HepG2 (cell line): Measurements from ENCODE around the gene PRKCZ. TPM values are rescaled to one million over a fixed set of nuclear protein-coding genes. Genes with fewer than 3 reads are reported as not detected.

Experiments
- ATAC-seq: fragments of 200-7000 bp; cut with Tn5 transposase; 3 replicates; pipeline ENCODE4 v1.9.1; 2020; ENCODE audit warnings: mild to moderate bottlenecking, moderate library complexity
- BruUV-seq: library from RNA; stranded (reverse); fragments of 400-500 nt; replicated peaks from 2 replicates; lab custom pipeline; 2021; lab: Mats Ljungman, UMichigan
- CTCF ChIA-PET: fragments of 300-600 bp; formaldehyde crosslinking; extraction: SDS; loops from one replicate; lab custom pipeline; 2021; ENCODE audit warnings: low total read pairs, inconsistent platforms, low intra/inter-chr PET ratio; lab: Yijun Ruan, JAX
- POLR2A ChIA-PET: fragments of 350-600 bp; sonication (Branson Sonifier 250); formaldehyde crosslinking; loops from one replicate; lab custom pipeline; 2020; ENCODE audit warnings: antibody characterized with exemption, inconsistent platforms; lab: Yijun Ruan, JAX
- DNase-seq: peaks from one replicate; pipeline ENCODE4 v3.0.0-alpha.2; 2015; ENCODE audit warnings: low spot score
- FAIRE-seq: peaks from 3 replicates; lab custom pipeline; 2011; peaks lifted over from hg19 to GRCh38; lab: Jason Lieb, UNC
- H2AFZ ChIP-seq: one replicate; pipeline ENCODE4 v1.6.1; 2011; ENCODE audit warnings: low read length, inconsistent platforms
- H3K27ac ChIP-seq: fragments of 300-600 bp; 3 replicates; pipeline ENCODE4 v1.8.0; 2011; ENCODE audit warnings: mixed run types, mild to moderate bottlenecking, mixed read lengths, low read length, inconsistent platforms; ENCODE audit not compliant: insufficient read depth; ENCODE audit errors: extremely low read length
- H3K27me3 ChIP-seq, 2 experiments: fragments of 200-600 bp in 1 of 2; 2 replicates in 1 of 2; 3 replicates in 1 of 2; pipeline versions ENCODE4 v1.6.0 to v1.8.0; 2011; ENCODE audit warnings: low read length in 2 of 2, mild to moderate bottlenecking in 2 of 2, moderate library complexity in 2 of 2, inconsistent platforms in 1 of 2; ENCODE audit not compliant: insufficient read depth in 2 of 2, control insufficient read depth in 1 of 2
- H3K36me3 ChIP-seq, 2 experiments: fragments of 200-600 bp in 1 of 2; replicated peaks in 1 of 2; 2 replicates in 1 of 2; 3 replicates in 1 of 2; pipeline versions ENCODE4 v1.5.1 to v1.8.0; 2011; ENCODE audit warnings: low read length in 2 of 2, inconsistent platforms in 1 of 2; ENCODE audit not compliant: insufficient read depth in 2 of 2, control insufficient read depth in 1 of 2
- H3K4me1 ChIP-seq: 2 replicates; pipeline ENCODE4 v1.5.1; 2012; ENCODE audit warnings: low read length, inconsistent platforms; ENCODE audit not compliant: insufficient read depth
- H3K4me2 ChIP-seq: 2 replicates; pipeline ENCODE4 v1.6.0; 2011; ENCODE audit warnings: low read depth, low read length, inconsistent platforms
- H3K4me3 ChIP-seq, 3 experiments: fragments of 200-600 bp in 1 of 3; sonication (generic), shearing (Covaris generic) in 1 of 3; replicated peaks in 1 of 3; 2 replicates each; pipeline ENCODE4 v1.5.1; 2011 to 2016; ENCODE audit warnings: low read length in 3 of 3, inconsistent platforms in 2 of 3, low read depth in 2 of 3, mild to moderate bottlenecking in 2 of 3, control low read depth in 1 of 3, mixed read lengths in 1 of 3; ENCODE audit not compliant: insufficient read depth in 1 of 3
- H3K79me2 ChIP-seq: one replicate; pipeline ENCODE4 v1.6.1; 2011; ENCODE audit warnings: low read length, inconsistent platforms; ENCODE audit not compliant: insufficient read depth
- H3K9ac ChIP-seq: 2 replicates; pipeline ENCODE4 v1.6.0; 2011; ENCODE audit warnings: mild to moderate bottlenecking, low read depth, low read length, inconsistent platforms; ENCODE audit not compliant: insufficient read depth
- H3K9me3 ChIP-seq: 2 replicates; pipeline ENCODE4 v1.5.1; 2012; ENCODE audit warnings: mild to moderate bottlenecking, low read length
- H4K20me1 ChIP-seq: 2 replicates; pipeline ENCODE4 v1.6.0; 2011; ENCODE audit warnings: inconsistent platforms, mild to moderate bottlenecking, low read length, moderate library complexity; ENCODE audit not compliant: insufficient read depth
- FUBP1 ChIP-seq: sonication (generic); formaldehyde crosslinking; IDR thresholded peaks from 2 replicates; pipeline ENCODE4 v1.5.1; 2020; ENCODE audit warnings: missing genetic modification reagents, mild to moderate bottlenecking, borderline replicate concordance
- HNF1B ChIP-seq: sonication (generic); formaldehyde crosslinking; IDR thresholded peaks from 2 replicates; pipeline ENCODE4 v1.5.1; 2020; ENCODE audit warnings: mild to moderate bottlenecking, moderate library complexity, missing genetic modification reagents
- PRPF4 ChIP-seq: fragments of 200-400 bp; formaldehyde crosslinking; IDR thresholded peaks from 2 replicates; pipeline ENCODE4 v1.6.1; 2016; ENCODE audit warnings: low read length, low read depth; ENCODE audit not compliant: poor library complexity, severe bottlenecking
- ZBTB38 ChIP-seq: sonication (generic); formaldehyde crosslinking; IDR thresholded peaks from 2 replicates; pipeline ENCODE4 v1.5.1; 2020; ENCODE audit warnings: mild to moderate bottlenecking, missing genetic modification reagents
- ZMAT5 ChIP-seq: sonication (generic); formaldehyde crosslinking; IDR thresholded peaks from 2 replicates; pipeline ENCODE4 v1.5.0; 2020; ENCODE audit warnings: mild to moderate bottlenecking, low read depth, missing genetic modification reagents, borderline replicate concordance
- ZNF121 ChIP-seq: sonication (generic); formaldehyde crosslinking; IDR thresholded peaks from 2 replicates; pipeline ENCODE4 v1.5.0; 2020; ENCODE audit warnings: mild to moderate bottlenecking, missing genetic modification reagents
- ZNF367 ChIP-seq: sonication (generic); formaldehyde crosslinking; IDR thresholded peaks from 2 replicates; pipeline ENCODE4 v1.4.0; 2020; ENCODE audit warnings: missing genetic modification reagents, borderline replicate concordance
- ZNF646 ChIP-seq: sonication (generic); formaldehyde crosslinking; IDR thresholded peaks from 2 replicates; pipeline ENCODE4 v1.9.0; 2021; ENCODE audit warnings: mild to moderate bottlenecking, missing genetic modification reagents
- ZNF780A ChIP-seq: sonication (generic); formaldehyde crosslinking; IDR thresholded peaks from 2 replicates; pipeline ENCODE4 v1.8.0; 2022; ENCODE audit warnings: mild to moderate bottlenecking, missing genetic modification reagents, moderate library complexity
- WGBS: methylation state at CpG from one replicate; pipeline ENCODE4 v1.1.6; 2017; ENCODE audit warnings: low lambda C conversion rate; 5-methylcytosine and 5-hydroxymethylcytosine counted together
- in situ Hi-C: cut with HindIII; loops from 2 replicates; pipeline ENCODE4 v1.10.0; 2017; ENCODE audit warnings: low pct_unique_long_range_greater_than_20kb; ENCODE audit not compliant: extremely low pct_ligation_motif_present
- intact Hi-C: fragments of 100-400 bp; cut with micrococcal nuclease; formaldehyde crosslinking; loops from one replicate; pipeline ENCODE4 v1.10.0; 2022; ENCODE audit not compliant: unreplicated experiment
- polyA plus RNA-seq, 8 experiments: library from polyadenylated mRNA; depleted of rRNA in 3 of 8; stranded (reverse) in 7 of 8; unstranded in 1 of 8; fragments of >200 nt; fragmentation: Illumina TruSeq in 4 of 8; extraction: Trizol in 4 of 8; gene quantifications; 2 replicates each; pipeline versions ENCODE4 v1.2.1 to v1.2.3, GENCODE V29; 2011 to 2016; ENCODE audit warnings: low read depth in 4 of 8, missing spikeins in 1 of 8, mixed read lengths in 1 of 8; ENCODE audit not compliant: insufficient read depth in 1 of 8
- total RNA-seq, 5 experiments: library from RNA; depleted of rRNA; stranded (reverse); fragments of >200 nt; fragmentation: Illumina TruSeq; extraction: Trizol; gene quantifications; 2 replicates each; pipeline ENCODE4 v1.2.3, GENCODE V29; 2016; ENCODE audit warnings: low read depth in 1 of 5

The PRKCZ gene
- total and polyA plus RNA-seq, 2 of the 13 experiments (the other 11 are each of a cell fraction or from before 2014, with no cell fraction given): 34.7 to 85.2 TPM

GRCh38 chr1:2212532-2213491 is 162.6 kb downstream of the PRKCZ start:
- H3K9me3 ChIP-seq: no peaks in the 10 kb centered on the region
- peak; percentile 50 for DNase-seq
- in situ Hi-C loops (no loop called here), intact Hi-C loops (no loop called here)
- FAIRE-seq: no peak
- peak overlapping the region; percentile 28 for H3K27ac ChIP-seq
- ATAC-seq: no peak
- H3K9ac ChIP-seq: peak overlapping the region; percentile 45
- no peaks in the 10 kb centered on the region for H3K79me2 ChIP-seq
- H2AFZ ChIP-seq: no peak overlapping the region
- WGBS: 52% methylated on average over 30 of the region's 49 CpGs
- ChIA-PET POLR2A (interaction anchor here (1.1 kb wide), 1 partner anchor 20 kb away, joined by 3 read pairs; no protein-coding TSS in a partner anchor), CTCF (no interaction called here)
- H3K4me3 ChIP-seq: peak overlapping the region in 1 of 3 experiments; percentile 64; a peak in 1 of 6 replicates
- BruUV-seq: no TSS peak
- H3K4me2 ChIP-seq: peak overlapping the region; percentile 95
- peaks cover 71% of the 10 kb centered on the region for H3K4me1 ChIP-seq
- H3K36me3 ChIP-seq: no peaks in the 10 kb centered on the region
- H3K27me3 ChIP-seq: peaks cover 2 to 15% of the 10 kb centered on the region in 2 experiments; a peak in 2 of 5 replicates
- no peaks in the 10 kb centered on the region for H4K20me1 ChIP-seq
- no peak for TF ChIP-seq ZNF780A
- TF ChIP-seq ZMAT5 (CRISPR knock-in tag): no peak
- TF ChIP-seq ZNF367 (CRISPR knock-in tag): no peak
- TF ChIP-seq PRPF4: peak; percentile 41
- TF ChIP-seq ZNF121 (CRISPR knock-in tag): no peak
- TF ChIP-seq ZBTB38 (CRISPR knock-in tag): peak; percentile 98
- TF ChIP-seq ZNF646: no peak
- no peak for TF ChIP-seq FUBP1 (CRISPR knock-in tag)
- TF ChIP-seq HNF1B (CRISPR knock-in tag): 0 out of 2 replicates have a peak, but pooled peaks have one; percentile 9
